GM18499 (cell line): Measurements from ENCODE around the gene FBXL15.
A peak's percentile ranks its signal among the peaks of the same experiment; 100 is the strongest.
"Not testable (repeated sequence)": the region's sequence is repeated elsewhere in the genome, so short reads cannot be mapped to it uniquely, and the experiment has no call there.

Experiments used
- ATAC-seq: cut with Tn5 transposase; IDR thresholded peaks from one replicate; pipeline ENCODE4 v1.9.1; 2021; ENCODE audit warnings: moderate number of reproducible peaks; ENCODE audit not compliant: insufficient read depth, unreplicated experiment

The FBXL15 gene

GRCh38 chr10:102452672-102453340 is 32.2 kb downstream of the FBXL15 start:
- no peak for ATAC-seq

GRCh38 chr10:102453502-102453901 is 32.9 kb downstream of the FBXL15 start:
- no peak for ATAC-seq

- not testable (repeated sequence) for ATAC-seq
These were observed 34.2 kb downstream of the FBXL15 start for GRCh38 chr10:102454662-102455487.

- ATAC-seq: no peak
These were observed 35.3 kb downstream of the FBXL15 start for GRCh38 chr10:102455893-102456471.

- ATAC-seq: no peak
These were observed 37.0 kb downstream of the FBXL15 start for GRCh38 chr10:102457591-102458150.

GRCh38 chr10:102458656-102459055 is 38.0 kb downstream of the FBXL15 start:
- ATAC-seq: no peak

GRCh38 chr10:102460836-102461186 is 40.2 kb downstream of the FBXL15 start:
- ATAC-seq: peak; percentile 18

- peak; percentile 58 for ATAC-seq
These were observed 40.8 kb downstream of the FBXL15 start for GRCh38 chr10:102461187-102462054.

- no peak for ATAC-seq
These were observed 41.9 kb downstream of the FBXL15 start for GRCh38 chr10:102462512-102463054.

- ATAC-seq: no peak
These were observed 43.3 kb downstream of the FBXL15 start for GRCh38 chr10:102463983-102464382.

- ATAC-seq: no peak
These were observed 44.8 kb downstream of the FBXL15 start for GRCh38 chr10:102465466-102465865.

GRCh38 chr10:102467318-102467717 is 46.7 kb downstream of the FBXL15 start:
- ATAC-seq: no peak

- ATAC-seq: no peak
These were observed 47.4 kb downstream of the FBXL15 start for GRCh38 chr10:102467971-102468438.

- ATAC-seq: no peak
These were observed 48.0 kb downstream of the FBXL15 start for GRCh38 chr10:102468683-102469082.

- ATAC-seq: no peak
These were observed 50.2 kb downstream of the FBXL15 start for GRCh38 chr10:102470579-102471546.
